Muscle layer of duodenum (tissue), 2 donors: Measurements from ENCODE around the gene RAD51B.

Source experiments
- H3K27ac ChIP-seq: one replicate; pipeline ENCODE4 v1.7.0; 2013; ENCODE audit warnings: mild to moderate bottlenecking, low read length
- H3K27me3 ChIP-seq: one replicate; pipeline ENCODE4 v1.7.0; 2013; ENCODE audit warnings: low read depth, mild to moderate bottlenecking, control low read depth, low read length
- H3K36me3 ChIP-seq, 2 donors: one replicate each; pipeline ENCODE4 v1.7.0; 2013; ENCODE audit warnings: low read length in 2 of 2, control low read depth in 1 of 2, mild to moderate bottlenecking in 1 of 2; ENCODE audit not compliant: insufficient read depth in 2 of 2, control insufficient read depth in 1 of 2
- H3K4me1 ChIP-seq, 2 donors: one replicate each; pipeline ENCODE4 v1.7.0; 2013; ENCODE audit warnings: low read length in 2 of 2, mild to moderate bottlenecking in 2 of 2, control low read depth in 1 of 2, moderate library complexity in 1 of 2; ENCODE audit not compliant: insufficient read depth in 2 of 2, control insufficient read depth in 1 of 2
- H3K4me3 ChIP-seq, 2 donors: one replicate each; pipeline ENCODE4 v1.7.0; 2013; ENCODE audit warnings: low read length in 2 of 2, low read depth in 1 of 2, mild to moderate bottlenecking in 1 of 2
- H3K9me3 ChIP-seq, 2 donors: one replicate each; pipeline ENCODE4 v1.7.0; 2013; ENCODE audit warnings: low read length in 2 of 2, control low read depth in 1 of 2, mild to moderate bottlenecking in 1 of 2; ENCODE audit not compliant: control insufficient read depth in 1 of 2
- donor health status: healthy.

The RAD51B gene

GRCh38 chr14:68379510-68380328, 560.1 kb downstream of the RAD51B start:
- H3K4me1 ChIP-seq = peaks cover 20 to 27% of the 10 kb centered on the region in 2 donors
- H3K27ac ChIP-seq = peak overlapping the region; percentile 53
- no peak overlapping the region for H3K4me3 ChIP-seq

DNA sequence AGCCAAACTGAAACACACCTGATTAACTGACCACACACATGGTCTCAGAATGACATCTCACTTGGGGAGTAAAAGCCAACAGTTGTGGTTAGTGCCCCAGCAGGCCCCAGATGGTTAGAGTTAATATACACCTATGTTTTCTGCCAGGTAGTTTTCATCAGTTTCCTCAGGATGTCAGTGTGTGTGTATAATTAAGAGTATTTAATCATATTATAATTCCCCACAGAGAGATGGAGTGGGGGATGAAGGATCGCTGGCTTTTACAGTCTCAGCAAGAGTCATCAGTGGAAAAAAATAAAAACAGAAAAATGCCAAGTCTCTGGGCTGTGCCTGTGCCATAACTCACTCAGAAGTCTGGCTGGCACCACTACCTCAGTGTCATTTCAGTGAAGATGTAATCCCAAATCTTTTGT, 560.8 kb downstream of the RAD51B start:
- H3K36me3 ChIP-seq = no peaks in the 10 kb centered on the region
- no peaks in the 10 kb centered on the region for H3K27me3 ChIP-seq
- peaks cover 24 to 32% of the 10 kb centered on the region in 2 donors for H3K4me1 ChIP-seq
- H3K4me3 ChIP-seq = no peak overlapping the region
- H3K27ac ChIP-seq = peak overlapping the region; percentile 25
- no peaks in the 10 kb centered on the region for H3K9me3 ChIP-seq

More at GRCh38 chr14:68379510-68380328, 560.1 kb downstream of the RAD51B start:
- no peaks in the 10 kb centered on the region for H3K36me3 ChIP-seq
- H3K9me3 ChIP-seq = no peaks in the 10 kb centered on the region
- no peaks in the 10 kb centered on the region for H3K27me3 ChIP-seq

DNA sequence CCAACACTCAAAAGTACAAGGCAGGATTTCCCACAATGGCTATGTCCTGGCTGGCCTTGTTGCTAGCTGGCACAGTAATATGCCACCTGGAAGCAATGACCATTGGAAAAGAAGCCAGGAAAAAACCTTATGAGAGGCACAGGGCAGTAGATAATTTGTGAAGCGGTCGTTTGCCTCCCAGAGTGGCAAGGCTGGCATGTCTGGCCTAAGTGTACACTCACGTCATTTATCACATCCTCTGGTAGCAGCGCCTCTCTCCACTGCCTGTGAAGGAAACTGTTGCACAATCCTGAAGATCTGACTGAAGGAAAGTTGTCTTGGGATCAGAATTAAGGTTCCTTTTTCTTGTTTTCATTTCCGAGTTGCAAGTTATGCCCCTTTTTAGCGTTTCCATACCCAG, 564.8 kb downstream of the RAD51B start:
- no peaks in the 10 kb centered on the region for H3K27me3 ChIP-seq
- H3K4me1 ChIP-seq = peaks cover 30 to 33% of the 10 kb centered on the region in 2 donors
- H3K4me3 ChIP-seq = no peak overlapping the region
- peak overlapping the region; percentile 89 for H3K27ac ChIP-seq
- H3K36me3 ChIP-seq = no peaks in the 10 kb centered on the region
- H3K9me3 ChIP-seq = no peaks in the 10 kb centered on the region

- peak overlapping the region; percentile 89 for H3K27ac ChIP-seq
- no peaks in the 10 kb centered on the region for H3K27me3 ChIP-seq
- no peaks in the 10 kb centered on the region for H3K9me3 ChIP-seq
- H3K4me3 ChIP-seq = no peak overlapping the region
- H3K4me1 ChIP-seq = peaks cover 30 to 33% of the 10 kb centered on the region in 2 donors
- H3K36me3 ChIP-seq = no peaks in the 10 kb centered on the region
Observed at GRCh38 chr14:68384881-68385280, 565.3 kb downstream of the RAD51B start.

GRCh38 chr14:68386446-68386845, 566.9 kb downstream of the RAD51B start:
- H3K4me1 ChIP-seq = peaks cover 30 to 36% of the 10 kb centered on the region in 2 donors

DNA sequence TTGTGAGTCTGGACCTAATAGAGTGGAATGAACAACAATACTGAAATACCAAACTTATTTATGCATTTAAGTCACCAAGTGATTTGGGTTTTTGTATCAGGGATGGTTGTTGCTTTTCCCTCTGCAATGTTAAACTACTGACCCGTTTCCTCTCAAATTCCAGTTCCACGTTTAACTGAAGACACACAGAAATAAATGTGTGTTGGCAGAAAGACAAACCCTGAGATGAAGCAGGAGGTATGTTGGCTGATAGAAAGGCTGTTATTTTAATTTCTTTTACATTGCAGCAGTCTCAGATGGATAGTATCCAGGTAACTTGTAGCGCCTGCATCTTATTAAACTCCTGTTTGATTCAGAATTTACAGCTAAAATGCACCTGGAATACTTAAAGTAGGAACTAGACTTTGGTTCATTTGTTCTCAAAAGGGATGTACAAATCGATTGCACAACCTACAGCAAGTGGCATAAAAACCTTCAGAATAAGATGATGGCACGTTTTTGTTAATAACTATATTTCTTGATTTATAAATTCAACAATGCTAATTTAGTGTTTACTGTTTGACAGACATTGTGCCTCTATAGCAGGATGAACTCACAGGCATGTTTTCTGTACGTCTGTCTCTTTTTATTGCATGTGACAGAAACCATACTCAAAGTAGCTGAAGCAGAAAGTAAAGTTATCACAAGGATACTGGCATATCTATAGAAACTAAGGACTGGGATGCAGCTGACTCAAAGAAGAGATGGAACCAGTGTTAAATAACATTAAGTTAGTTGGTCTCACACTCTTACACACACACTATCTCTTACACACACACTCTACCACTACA, 567.6 kb downstream of the RAD51B start:
- no peak overlapping the region for H3K27ac ChIP-seq
- peaks cover 30 to 39% of the 10 kb centered on the region in 2 donors for H3K4me1 ChIP-seq
- no peaks in the 10 kb centered on the region for H3K36me3 ChIP-seq
- H3K27me3 ChIP-seq = no peaks in the 10 kb centered on the region
- H3K4me3 ChIP-seq = no peak overlapping the region
- no peaks in the 10 kb centered on the region for H3K9me3 ChIP-seq

More at GRCh38 chr14:68386446-68386845, 566.9 kb downstream of the RAD51B start:
- H3K27me3 ChIP-seq = no peaks in the 10 kb centered on the region
- no peaks in the 10 kb centered on the region for H3K36me3 ChIP-seq
- no peaks in the 10 kb centered on the region for H3K9me3 ChIP-seq
- peak overlapping the region; percentile 5 for H3K27ac ChIP-seq
- H3K4me3 ChIP-seq = no peak overlapping the region

DNA sequence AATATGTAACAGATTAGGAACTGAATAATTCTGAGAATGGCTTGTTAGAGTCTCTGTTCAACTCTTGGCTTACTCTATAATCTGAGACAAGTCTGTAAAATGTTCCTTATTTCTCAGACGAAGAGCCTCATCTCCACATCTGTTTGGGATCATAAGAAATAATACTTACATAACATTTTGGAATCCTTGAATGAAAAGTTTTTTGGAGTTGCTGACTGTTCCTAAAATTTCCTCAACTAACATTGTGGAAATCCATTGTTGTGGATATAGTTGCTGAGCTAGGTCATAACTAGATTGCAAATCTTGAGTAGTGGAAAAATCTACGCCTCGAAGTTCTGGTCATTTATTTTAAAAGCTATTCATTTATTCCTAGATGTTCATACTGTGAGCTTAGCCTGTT, 570.4 kb downstream of the RAD51B start:
- Histone ChIP-seq H3K4me3 (no peak overlapping the region), H3K27ac (peak overlapping the region; percentile 34), H3K27me3 (no peaks in the 10 kb centered on the region), H3K9me3 (no peaks in the 10 kb centered on the region), H3K36me3 (no peaks in the 10 kb centered on the region), H3K4me1 (peaks cover 17 to 46% of the 10 kb centered on the region in 2 donors)

GRCh38 chr14:68390741-68391140, 571.2 kb downstream of the RAD51B start:
- Histone ChIP-seq H3K4me1 (peaks cover 15 to 45% of the 10 kb centered on the region in 2 donors), H3K27ac (peak overlapping the region; percentile 73), H3K9me3 (no peaks in the 10 kb centered on the region), H3K4me3 (no peak overlapping the region), H3K36me3 (no peaks in the 10 kb centered on the region), H3K27me3 (no peaks in the 10 kb centered on the region)

DNA sequence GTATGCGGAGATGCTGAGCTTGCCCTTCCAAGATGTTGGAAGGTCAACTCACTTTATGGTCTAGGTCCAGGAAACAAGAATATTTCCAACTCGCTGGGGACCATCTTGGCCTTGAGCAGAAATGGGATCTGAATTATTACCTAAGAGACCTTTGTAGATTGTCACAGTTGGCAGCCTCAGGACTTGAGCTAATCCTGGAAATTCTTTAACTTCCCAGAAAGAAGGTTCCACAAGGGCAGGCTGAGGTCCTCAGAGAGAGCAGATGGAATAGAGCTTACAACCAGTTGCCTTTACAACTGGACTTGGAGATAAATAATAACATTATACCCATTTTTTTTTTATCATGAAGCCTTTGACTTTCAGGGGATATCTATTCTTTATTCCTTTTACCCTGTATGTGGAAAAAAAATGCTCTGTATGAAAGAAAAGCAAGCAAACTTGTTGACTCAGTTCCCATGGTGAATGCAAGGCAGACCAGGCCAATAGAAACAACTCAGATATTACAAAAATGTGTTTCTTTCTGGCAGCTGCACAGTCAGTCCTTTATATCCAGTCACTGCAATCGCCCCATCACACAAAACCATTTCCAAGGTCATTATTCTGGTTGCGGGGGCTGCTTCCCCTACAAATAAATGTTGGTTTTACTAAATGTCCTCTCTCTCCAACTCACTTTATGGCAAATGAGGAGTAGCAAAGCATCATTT, 571.9 kb downstream of the RAD51B start:
- H3K27ac ChIP-seq = peak overlapping the region; percentile 73

GRCh38 chr14:68392393-68393141, 573.0 kb downstream of the RAD51B start:
- H3K27me3 ChIP-seq = no peaks in the 10 kb centered on the region
- no peaks in the 10 kb centered on the region for H3K36me3 ChIP-seq
- H3K9me3 ChIP-seq = no peaks in the 10 kb centered on the region
- no peak overlapping the region for H3K4me3 ChIP-seq
- H3K27ac ChIP-seq = peak overlapping the region; percentile 73
- H3K4me1 ChIP-seq = peaks cover 1 to 33% of the 10 kb centered on the region in 2 donors

More for the DNA sequence above, 571.9 kb downstream of the RAD51B start:
- H3K9me3 ChIP-seq = no peaks in the 10 kb centered on the region
- no peak overlapping the region for H3K4me3 ChIP-seq
- H3K27me3 ChIP-seq = no peaks in the 10 kb centered on the region
- H3K36me3 ChIP-seq = no peaks in the 10 kb centered on the region
- H3K4me1 ChIP-seq = peaks cover 12 to 41% of the 10 kb centered on the region in 2 donors
